Raji (cell line): ENCODE results near the gene TMEM94.

ENCODE experiments used
- POLR2A ChIP-seq: IDR thresholded peaks from 2 replicates; pipeline ENCODE4 v1.6.1; 2011; ENCODE audit warnings: low read depth, low read length, control low read depth; ENCODE audit not compliant: insufficient read depth

The TMEM94 gene

DNA sequence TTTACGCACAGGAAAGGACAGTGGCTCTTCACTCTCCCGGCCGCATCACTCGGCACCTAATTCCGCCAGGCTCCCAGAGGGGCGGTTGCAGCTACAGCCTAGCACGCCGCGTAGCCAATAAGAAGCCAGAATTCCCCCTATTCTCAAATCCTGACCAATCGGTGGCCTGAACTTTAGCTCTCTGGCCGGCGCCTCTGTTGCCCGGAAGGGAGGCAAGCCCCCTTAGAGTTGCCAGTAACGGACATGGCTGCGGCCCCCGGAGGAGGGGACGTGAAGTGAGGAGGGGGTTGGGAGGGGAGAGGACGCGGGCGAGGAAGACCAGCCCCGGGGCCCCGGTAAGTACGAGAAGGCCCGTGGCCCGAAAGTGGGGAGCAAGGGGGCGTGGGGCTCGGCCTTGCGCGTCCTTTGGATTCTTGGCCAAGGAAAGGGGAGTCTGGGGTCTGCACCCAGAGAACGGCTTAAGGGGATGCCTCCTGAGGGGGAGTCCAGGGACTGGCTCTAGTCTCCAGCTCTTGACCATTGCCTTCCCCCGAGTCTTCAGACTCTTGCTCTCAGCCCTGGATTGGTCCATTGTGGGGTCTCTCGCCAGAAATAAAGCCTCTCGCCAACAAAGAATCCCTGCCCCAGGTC, at the start of gene TMEM94:
Gene TMEM94 (plus strand): TSS at position 219 of the 630 bp plus-strand sequence. CDS start 15,271 bp downstream, outside the sequence.
- peak; percentile 67 for TF ChIP-seq POLR2A

DNA sequence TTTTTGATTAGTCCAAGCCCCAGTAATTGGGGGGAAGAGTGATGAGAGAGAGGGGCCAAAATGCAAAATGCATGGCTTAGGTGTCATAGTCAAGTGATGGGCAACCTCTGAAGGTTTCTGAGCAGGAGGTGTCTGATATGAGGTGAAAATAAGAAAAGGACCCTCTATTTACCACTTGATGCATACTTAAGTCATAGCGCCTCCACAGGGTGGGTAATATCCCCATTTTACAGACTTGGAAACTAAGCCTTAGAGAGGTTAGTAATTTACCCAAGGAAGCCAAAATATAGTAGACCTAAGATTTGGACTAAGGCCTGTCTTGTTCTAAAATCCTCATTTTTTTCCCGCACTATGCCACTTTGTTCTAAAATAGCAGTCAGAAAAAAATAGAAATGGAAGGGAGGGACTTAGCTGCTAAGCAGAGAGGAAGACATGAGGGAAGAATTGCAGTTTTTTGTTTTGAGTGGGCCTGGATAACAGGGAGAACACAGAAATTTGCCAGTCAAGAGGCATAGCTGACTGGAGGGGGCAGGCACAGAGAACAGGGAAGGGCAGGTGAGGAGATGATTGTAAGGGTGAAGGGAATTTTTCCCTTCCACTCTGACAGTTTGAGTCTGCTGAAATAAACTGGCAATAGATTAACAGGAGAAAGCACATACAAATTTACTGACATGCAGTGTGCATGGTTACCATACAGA, 48.6 kb upstream of the TMEM94 start:
- no peak for TF ChIP-seq POLR2A

DNA sequence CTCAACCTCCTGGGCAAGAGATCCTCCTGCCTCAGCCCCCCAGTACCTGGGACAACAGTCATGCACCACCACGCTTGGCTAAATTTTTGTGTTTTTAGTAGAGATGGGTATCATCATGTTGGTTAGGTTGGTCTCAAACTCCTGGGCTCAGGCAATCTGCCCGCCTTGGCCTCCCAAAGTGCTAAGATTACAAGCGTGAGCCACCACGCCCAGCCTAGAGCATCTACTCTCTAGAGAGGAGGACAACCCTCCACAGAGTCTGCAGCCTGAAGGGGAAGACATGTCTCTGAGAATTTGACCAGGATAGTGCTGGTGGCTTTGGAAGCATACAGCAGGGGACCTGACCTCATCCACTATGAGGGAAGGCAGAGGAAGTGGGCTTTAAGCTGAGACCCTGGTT, 46.3 kb upstream of the TMEM94 start:
- no peak for TF ChIP-seq POLR2A

DNA sequence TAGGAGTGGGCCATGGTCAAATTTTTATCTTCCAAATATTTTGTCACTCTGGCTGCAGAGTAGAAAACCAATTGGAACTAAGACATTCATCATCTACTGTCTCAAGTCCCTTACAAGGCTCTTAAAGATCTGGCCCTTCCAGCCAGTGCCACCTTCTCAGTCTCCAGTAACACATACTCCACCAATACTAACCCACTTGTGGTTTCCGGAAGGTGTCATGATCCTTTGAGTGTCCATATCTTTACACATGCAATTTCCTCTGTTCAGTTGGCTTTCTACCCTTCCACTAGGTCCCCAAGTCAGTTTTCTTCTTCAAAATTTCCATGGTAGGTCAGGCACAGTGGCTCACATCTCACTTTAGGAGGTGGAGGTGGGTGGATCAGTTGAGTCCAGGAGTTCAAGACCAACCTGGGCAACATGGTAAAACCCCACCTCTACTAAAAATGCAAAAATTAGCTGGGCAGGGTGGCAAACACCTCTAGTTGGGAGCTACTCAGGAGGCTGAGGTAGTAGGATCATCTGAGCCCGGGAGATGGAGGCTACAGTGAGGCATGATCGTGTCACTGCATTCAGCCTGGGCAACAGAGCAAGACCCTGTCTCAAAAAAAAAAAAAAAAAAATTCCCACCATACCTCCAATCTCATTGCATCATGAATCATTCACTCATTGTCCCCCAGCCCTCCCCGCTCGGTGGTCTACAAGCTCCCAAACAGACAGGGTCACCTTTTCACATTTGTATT, 44.9 kb upstream of the TMEM94 start:
- TF ChIP-seq POLR2A: no peak

DNA sequence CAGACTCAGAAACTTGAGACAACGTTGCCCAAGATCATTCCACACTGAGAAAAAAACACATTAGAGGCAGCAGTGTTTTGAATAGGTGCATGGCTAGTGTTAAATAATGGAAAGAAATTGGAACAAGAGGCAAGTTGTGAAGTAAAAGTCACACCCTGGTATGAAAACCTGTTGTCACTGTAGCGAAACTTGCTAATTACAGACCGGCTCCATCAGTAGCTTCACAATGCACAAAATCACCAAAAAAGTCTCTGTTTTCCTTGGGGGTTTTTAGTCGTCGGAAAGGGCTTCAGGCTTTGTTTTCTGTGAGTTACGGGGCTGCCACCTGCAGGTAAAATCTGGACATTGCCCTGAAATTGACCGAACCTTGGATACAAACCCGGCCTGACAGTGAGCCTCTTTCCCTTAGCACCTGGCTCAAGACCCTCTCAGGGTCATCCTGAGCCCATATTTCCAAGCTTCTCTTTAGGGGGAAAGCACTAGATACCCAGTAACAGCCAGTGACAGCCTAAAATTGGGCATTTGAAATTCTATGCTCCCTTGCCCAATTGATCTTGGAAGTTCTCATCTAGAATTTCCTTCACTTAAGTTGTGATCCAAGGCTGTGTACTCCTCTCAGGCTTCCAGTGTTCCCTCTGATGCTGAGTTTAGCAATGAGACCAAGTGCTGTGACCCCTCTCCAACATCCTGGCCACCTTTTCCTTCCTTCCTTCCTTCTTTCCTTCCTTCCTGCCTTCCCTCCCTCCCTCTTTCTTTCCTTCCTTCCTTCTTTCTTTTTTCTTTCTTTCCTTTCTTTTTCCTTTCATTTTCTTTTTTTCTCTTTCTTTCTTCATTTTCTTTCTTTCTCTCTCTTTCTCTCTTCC, 43.7 kb upstream of the TMEM94 start:
- TF ChIP-seq POLR2A: no peak

DNA sequence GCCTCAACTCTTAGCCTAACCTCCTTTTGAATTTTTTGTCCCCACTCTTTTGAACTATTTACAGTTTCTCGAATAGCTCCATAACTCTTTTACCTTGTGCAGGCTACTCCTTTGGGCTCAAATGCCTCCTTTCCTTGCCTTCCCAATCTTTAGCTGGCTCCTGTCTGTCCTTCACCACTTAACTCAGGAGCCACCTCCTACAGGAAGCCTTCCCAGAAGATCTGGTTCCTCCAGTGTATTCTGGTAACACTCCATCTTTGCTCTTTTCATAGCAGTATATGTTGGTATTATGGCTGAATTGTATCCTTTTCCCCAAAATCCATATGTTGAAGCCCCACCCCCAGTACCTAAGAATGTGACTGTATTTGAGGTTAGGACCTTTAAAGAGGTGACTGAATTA, 41.9 kb upstream of the TMEM94 start:
- TF ChIP-seq POLR2A: no peak

DNA sequence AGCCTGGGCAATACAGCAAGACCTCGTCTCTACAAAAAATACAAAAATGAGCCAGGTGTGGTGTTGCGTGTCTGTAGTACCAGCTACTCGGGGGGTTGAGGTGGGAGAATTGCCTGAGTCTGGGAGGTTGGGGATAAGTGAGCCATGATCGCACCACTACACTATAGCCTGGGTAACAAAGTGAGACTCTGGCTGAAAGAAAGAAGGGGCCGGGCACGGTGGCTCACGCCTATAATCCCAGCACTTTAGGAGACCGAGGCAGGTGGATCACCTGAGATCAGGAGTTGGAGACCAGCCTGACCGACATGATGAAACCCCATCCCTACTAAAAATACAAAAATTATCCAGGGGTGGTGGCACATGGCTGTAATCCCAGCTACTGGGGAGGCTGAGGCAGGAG, 40.4 kb upstream of the TMEM94 start:
- no peak for TF ChIP-seq POLR2A

DNA sequence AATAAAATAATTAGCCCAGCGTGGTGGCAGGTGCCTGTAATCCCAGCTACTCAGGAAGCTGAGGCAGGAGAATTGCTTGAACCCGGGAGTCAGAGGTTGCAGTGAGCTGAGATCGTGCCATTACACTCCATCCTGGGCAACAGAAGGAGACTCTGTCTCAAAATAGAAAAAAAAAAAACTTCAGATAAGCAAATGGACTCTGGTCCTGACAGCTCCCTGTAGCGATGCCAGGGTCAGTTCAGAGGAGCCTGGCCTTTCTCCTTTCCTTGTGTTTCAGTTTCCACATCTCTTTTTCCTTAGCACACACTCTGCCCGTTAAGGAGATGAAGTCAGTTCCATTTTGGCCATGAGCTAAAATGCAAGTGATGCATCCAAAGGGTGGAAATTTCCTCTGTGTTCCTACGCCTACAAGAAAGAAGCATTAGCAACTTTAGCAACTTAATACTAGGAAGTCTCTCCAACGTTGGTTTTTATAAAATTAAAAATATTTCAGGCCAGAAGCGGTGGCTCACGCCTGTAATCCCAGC, 39.3 kb upstream of the TMEM94 start:
- TF ChIP-seq POLR2A: no peak

DNA sequence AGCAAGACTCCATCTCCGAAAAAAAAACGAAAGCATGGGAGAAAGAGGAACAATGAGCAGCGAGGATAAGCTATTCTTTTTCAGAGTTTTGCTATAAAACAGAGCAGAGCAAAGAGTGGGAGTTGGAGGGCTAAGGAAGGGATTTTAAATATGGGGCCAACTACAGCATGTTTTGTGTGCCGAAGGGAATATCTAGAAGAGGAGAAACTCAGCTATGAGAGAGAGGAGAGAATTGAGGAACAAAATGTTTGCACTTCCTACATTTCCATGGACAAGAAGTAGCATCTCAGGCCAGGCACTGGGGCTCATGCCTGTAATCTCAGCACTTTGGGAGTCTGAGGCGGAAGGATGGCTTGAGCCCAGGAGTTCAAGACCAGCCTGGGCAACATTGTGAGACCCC, 37.9 kb upstream of the TMEM94 start:
- no peak for TF ChIP-seq POLR2A

DNA sequence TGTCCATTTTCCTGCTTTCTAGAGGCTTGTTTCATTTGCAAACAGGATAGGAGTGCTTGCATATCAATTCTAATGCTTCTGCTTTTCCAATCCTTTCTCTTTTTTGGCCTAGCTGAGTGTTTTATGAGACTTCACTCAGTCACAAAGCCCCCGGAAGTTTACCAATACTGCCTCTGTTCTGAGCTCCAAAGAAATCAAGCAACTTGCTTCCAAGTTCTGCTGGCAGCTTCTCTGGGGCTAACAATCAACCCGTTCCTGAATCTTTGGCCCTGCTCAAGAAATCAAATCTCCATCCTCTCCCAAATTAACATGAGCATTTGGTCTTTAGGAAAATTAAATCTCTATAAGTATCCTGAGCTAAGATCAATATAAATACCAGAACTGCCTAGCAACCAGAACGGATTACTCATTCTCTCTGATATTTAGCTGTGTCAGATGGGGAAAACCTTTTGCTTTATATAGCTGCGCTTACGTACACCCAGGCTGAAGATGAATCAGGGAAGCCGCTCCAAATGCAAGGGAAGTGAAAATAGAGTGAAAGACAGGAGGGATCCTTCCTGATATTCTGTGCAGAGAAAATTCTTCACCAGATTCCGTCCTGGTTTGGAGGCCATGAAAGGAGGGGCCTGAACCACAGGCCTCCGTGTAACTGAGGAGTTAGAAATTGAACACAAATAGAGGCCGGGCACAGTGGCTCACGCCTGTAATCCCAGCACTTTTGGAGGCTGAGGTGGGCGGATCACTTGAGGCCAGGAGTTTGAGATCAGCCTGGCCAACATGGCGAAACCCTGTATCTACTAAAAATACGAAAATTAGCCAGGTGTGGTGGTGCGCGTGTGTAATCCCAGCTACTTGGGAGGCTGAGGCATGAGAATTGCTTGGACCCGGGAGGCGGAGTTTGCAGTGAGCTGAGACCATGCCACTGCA, 27.6 kb upstream of the TMEM94 start:
- TF ChIP-seq POLR2A: no peak

DNA sequence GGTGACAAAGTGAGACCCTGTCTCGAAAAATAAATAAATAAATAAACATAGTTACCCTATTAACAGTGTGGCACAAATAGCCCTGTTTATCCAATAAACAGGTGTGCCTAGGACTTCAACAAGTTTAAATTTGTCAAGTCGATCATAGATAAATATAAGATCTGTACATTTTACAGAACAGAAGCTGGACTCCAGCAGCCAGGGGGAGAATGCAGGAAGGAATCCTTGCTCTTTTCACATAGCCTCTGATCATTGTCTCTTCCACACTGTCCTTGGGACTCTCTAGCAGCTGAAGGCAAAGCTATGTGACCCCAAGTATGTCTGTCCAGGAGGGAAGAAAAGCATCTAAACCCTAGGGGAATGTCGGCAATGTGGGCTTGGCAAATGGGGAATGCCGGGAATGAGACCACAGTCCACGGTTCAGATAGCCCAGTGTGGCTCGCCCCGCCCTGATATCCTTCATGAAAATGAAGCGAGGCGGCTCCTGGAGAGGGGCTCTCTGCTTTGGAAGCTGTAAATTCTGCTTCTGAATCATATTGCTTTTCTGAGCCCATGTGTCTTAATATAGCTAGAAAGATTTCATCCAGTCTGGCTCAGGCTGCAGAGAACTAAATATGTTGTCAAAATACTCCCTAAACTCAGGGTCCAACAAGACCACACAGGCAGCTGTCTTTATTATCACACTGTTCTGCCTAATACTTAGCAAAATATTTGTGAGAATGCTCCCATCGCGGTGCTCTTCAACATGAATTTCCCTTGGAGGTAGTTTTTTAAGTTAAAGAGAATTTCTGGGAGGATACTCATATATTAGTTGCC, 26.1 kb upstream of the TMEM94 start:
- TF ChIP-seq POLR2A: no peak

DNA sequence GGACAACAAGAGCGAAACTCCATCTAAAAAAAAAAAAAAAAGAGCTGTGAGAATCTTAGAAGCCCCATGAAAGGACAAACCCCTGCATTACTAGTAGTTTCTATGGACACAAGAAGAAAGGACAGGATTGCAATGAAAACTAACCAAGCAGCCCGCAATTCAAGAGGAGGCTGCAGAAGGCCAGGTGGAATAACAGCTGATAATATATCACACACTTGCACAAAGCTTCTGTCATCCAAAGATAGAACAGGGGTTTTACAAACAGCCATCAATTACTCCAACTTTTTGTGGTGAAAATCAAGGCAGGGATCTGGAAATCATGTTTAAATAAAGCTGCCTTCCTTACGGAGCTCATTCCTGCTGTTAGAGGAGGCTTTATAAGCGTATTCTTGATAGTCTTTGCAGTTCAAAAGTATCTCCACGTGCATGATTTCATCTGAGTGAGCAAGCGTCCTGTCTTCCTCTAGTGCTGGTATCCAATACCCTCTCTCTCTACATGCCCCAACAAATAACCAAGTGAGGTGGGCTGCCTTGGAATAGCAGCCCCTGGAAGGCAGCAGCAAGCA, 23.1 kb upstream of the TMEM94 start:
- no peak for TF ChIP-seq POLR2A

DNA sequence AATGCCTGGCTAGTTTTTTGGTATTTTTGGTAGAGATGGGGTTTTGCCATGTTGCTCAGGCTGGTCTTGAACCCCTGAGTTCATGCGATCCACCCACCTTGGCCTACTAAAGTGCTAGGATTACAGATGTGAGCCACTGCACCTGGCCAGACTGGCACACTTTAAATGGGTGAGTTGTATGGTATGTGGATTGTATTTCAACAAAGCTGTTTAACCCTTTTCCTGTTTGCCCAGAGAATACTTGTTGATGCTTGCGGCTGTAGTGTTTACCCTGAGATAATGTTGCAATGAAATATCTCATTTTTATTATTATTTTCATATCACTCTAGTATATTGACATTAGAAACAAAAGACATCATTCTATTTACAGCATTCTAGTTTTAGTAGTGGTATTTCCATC, 17.1 kb upstream of the TMEM94 start:
- TF ChIP-seq POLR2A: no peak
